NCI-H510A treated with DMSO at 0.1 percent for 48 hours (cell line): ENCODE measurements around the gene GID8.
"Not testable (repeated sequence)": the region's sequence is repeated elsewhere in the genome, so short reads cannot be mapped to it uniquely, and the experiment has no call there.

Experiments used
- DNase-seq: peaks from one replicate; lab custom pipeline; 2025; lab: John Stamatoyannopoulos, UW

Gene GID8

DNA sequence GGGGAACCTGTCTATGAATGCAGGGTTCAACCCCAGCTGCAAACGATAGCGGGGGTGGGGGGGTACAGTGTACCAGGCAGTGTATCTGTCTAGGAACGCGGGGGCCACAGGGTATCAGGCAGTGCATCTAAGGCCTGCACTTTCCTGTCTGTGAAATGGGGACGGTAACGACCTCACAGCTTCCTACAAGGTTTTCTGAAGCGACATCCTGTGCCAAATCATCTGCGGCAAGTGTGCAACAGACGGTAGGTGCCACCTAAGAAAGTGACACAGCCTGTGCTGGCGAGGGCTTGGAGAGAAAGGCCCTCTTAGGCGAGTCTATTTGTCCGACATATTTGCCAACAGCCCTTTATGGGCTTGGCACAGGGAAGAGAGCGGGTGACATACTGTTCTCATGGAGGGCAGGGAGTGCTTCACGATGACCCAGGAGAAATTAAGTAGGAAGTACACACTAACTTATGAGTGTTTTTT is 15.5 kb upstream of the GID8 start:
- no peak for DNase-seq

DNA sequence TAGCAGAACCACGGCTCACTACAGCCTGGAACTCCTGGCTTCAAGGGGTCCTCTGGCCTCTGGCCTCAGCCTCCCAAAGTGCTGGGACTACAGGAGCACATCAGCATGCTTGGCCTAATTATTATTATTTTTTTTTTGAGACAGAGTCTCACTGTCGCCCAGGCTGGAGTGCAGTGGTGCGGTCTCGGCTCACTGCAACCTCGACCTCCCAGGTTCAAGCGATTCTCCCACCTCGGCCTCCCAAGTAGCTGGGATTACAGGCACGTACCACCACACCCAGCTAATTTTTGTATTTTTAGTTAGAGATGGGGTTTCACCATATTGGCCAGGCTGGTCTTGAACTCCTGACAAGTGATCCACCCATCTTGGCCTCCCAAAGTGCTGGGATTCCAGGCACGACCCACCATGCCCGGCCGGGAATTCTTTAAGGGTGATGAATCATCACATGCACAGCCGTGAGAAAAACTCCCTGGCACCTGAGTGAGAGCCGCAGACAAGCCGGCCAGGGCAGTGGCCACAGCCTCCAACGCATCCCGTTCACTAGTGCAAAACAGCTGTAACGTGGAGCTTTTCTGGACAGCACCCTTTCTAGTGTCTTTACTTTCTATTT is 14.8 kb upstream of the GID8 start:
- not testable (repeated sequence) for DNase-seq

DNA sequence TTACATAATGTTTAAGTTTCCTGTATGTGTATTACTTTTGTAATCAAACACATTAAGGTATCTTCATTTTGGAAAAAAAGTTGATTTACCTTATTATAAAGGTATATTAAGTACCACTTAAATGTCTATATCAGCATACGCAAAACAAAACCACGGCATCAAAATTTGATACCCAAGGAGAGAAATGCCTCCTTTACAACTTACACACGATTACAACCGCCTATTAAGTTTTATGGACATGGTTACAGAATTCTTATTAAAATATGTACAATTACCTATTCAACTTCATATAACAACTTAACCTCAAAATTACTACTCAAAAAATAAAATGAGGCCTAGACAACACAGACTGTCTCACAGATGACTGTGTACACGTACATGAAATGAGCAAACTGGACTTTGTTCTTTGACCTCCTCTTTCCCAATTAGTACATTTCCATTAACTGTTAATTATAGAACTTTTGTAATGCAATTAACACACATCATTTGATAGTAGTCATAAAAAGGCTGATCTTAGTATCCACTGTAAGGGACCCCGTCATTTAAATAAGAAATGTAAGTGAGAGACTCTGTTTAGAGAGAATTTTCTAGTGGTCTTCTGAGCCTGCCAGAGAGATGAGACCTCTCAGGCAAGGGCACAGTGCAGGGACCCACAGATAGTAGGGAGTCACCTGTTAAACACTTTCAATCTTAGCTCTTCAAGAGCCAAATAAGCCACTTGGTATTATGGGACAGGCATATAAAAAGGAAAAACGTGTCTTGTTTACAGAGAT is 14.1 kb upstream of the GID8 start:
- DNase-seq, result no peak

DNA sequence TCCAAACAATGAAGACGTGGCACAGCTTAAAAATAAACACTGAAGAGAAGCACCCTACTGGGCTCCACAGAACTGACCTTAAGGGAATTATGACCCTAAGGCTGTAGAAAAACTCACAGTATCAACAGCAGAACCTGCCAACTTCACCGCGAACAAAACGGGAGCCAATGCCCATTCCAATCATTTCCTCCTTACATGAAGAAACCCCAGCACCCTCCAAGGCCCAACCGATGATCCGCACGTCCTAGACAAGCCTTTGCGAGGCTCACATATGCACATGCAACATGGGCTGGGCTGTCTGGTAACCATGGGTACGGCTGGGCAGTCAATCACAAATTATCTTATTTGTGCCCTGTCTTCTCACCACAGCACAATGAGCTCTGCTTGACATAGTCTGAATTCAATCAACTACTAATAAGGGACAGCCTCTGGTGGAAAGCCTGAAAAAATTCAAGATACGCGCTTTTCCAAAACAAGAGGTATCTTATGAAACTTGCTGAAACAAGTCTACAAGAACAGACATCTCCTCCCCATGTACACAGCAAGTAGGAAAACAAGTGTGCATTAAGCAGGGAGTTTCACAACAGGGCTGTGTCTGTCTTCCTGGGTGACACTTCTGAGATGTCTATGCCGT is 13.4 kb upstream of the GID8 start:
- no peak for DNase-seq

DNA sequence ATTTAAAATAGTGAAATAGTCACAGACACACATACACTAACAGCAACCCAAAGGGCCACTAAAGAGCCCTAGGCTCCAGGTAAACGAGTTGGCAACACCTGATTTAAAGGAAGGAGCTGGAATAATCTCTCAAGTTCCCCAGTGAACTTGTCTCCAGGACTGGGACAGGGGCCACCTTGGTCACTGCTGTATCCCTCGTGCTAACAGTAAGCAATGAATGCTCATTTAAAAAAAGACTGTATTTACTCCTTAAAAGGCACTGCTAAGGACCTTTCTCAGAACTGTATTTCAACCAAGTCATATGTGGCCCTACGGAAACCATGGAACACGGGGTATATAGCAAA is 12.9 kb upstream of the GID8 start:
- no peak for DNase-seq

DNA sequence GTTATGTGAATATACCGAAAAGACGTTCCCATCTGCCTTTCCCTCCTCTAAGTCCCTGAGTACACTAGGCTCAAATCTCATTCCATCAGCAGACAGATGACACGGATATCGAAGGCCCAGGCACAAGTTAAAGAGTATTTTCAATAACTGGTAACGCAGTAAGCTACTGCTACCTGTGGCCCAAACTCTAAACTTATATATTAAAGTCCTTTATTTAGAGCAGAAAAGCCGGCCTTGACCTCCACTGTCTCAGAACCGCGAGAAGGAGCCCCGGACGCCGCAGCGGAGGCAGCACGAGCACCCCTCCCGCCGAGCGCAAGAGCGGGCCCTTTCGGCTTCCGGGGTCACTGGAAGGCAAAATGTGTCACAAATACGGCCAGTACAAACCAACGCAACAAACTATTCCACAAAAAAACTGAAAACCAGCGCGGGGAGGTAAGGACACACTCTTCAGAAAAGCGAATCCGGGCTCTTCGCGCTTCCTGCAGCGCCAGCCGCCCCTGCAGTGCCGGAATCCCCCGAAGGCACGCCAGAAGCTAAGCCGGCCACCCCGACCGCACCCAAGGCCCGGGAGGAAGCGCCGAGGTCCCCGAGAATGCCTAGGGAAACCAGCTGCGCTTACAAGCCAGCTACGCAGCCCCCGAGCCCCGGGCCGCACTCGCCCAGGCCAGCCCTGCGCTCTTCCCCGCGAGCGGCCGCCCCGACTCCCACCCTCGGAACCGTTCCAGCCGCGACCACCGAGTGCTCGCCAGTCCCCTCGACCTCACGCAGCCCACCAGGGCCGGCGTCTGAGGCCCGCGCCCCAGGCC is 12.3 kb upstream of the GID8 start:
- peak; percentile 32 for DNase-seq

DNA sequence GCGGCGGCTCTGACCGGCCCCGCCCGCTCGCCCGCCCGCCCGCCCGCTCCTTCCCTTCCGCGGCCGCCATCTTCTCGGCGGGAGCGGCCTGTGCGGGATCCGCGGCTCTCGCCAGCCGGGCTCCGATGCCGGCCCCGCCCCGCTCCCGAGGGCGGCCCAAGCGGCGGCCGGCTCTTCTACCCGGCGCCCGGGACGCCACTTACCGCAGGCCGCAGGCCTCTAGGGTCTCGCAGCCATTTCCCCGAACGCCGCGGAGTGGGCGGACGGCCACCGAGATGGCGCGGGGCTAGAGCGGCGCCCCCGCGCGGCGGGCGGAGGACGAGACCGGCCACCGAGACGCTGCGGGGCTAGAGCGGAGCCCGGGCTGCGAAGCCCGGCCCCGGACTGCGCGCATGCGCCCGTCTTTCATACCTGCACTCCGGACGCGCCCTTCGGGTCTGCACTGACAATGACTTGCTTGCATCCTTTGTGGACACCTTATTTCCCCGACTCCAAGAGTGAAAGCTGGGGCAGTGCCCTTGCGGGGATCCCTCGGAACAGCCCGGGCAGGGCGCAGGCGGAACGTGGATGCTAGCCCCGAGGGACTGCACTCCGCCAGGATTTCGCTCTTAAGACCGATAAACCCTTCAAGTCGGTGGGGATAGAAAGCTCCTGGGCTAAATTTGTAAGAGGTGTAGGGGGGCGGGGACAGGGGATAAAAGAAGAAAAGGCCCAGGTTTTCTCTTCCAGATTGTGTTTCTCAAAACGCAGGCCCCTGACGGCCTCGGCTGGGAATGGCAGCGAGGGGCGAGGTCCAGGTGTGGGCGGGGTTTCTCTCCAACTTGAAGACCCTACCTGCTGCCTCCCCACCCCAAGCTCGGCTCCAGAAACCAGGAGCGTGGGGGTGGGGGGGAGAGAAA is 11.5 kb upstream of the GID8 start, which contains the start of gene DIDO1:
Gene DIDO1 (minus strand): TSS at position 277 of the 899 bp plus-strand sequence.
- peak; percentile 87 for DNase-seq

DNA sequence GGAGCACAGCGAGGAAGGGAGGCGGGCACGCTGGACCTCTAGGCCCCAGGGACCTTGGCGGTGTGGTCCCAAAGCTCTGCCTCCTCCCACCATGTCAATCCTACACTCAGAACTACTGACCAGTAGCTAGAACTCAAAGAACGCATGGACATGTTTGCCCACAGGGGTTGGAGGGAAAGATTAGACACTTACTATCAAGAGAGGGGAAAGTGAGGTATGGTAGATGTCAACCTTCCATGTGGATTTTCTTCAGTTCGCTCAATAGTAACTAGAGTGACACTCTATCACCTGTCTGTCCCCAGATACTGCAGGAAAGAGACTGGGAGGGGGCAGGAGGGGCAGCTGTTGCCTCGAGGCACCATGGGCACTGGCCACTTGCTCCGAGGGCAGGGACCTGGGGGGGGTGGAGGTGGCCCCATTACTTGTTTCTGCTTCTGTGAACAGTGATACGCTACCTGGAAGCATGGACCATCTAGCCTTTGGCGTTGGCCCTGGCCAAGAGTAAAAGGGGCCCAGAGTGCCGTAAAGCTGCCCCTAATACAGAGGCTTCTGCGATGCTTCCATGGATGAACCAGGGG is 10.7 kb upstream of the GID8 start:
- DNase-seq, result no peak

DNA sequence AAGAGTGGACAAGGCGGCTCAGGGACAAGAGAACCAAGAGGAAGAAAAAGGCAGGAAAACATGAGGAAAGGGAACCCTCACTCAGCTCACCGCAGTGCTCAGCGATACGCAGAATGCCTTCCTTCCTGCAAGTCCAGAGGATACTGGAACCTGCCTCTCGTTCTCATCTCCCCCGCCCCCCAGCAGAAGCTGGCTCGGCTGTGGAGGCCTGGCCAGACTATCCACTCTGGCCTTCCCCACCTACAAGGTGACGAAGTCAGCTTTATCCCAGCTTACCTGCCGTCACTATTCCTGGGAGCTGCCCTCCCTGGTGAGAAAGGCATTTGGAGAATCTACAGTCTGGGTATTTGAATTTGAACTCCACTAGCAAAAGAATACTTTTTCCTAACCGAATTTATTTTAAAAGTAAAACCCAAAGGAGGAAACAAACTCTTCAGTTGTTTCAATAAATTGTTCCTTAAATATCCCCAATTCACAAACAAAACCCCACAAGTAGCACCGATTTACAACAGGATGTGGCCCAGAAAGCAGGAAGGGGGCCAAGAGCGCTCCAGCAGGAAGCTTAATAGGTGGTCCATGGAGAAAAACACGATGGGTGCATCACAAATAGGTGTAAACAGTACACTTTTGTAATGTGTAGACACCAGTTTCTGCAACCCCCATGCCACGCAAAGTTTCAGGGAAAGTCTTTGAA is 9.6 kb upstream of the GID8 start:
- DNase-seq, result no peak

DNA sequence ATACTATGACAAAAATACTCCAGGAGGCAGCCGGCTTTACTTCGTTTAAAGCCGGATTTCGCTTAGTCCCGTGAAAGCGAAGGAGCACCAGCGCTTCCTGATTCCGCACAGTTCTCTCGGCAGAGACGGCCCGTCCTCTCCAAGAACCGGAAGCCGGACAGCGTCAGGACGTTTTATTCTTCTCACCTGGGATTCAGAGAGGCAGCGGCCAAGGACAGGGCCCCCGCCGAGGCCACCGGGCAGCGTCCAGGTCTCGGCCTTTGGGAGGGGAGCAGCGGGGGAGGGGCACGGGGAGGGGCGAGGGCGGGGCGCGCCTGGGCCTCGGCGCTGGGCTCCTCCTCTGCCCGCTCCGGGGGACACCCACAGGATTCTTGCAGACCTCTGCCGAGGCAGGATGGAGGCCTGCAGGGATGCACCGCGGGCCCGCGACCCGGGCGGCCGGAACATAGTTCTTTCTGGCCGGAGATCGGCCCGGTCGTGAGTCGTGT is 8.9 kb upstream of the GID8 start:
- no peak for DNase-seq

DNA sequence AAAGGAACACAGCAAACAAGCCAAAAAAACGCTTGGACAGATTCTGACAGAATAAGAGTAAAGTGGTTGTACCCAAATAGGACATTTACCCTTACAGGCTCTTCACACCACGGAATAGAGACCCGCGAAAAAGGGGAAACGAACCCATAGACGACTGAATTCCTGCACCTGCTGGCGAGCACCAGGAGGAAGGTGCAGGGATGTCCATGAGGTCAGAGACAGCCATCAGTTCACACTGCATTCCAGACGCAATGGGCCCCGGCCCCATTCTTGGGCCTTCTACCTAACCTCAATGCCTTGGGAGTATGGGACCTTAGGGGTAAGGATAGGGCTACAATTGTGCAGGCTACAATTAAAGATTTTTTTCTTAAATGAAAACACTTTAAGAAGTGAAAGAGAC is 6.5 kb upstream of the GID8 start:
- DNase-seq, result no peak

DNA sequence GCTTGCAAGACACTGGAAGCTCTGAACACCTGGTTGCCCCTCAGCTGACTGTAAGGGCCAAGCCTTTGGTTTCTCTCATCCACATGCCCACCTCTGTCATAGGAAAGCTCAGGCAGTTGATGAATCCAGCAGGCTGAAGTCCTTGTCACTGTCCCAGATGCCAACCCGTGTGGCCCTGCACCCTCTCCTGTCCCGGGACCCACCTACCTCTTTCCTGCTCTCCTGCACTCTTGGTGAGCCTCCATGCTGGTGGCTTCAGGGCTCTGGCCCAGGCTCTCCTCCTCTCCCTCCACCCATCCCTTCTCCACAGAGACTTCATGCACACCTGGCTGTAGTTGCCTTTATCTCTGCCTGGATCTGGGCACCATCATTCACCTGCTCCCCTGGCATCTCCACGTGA is 4.0 kb upstream of the GID8 start:
- no peak for DNase-seq

DNA sequence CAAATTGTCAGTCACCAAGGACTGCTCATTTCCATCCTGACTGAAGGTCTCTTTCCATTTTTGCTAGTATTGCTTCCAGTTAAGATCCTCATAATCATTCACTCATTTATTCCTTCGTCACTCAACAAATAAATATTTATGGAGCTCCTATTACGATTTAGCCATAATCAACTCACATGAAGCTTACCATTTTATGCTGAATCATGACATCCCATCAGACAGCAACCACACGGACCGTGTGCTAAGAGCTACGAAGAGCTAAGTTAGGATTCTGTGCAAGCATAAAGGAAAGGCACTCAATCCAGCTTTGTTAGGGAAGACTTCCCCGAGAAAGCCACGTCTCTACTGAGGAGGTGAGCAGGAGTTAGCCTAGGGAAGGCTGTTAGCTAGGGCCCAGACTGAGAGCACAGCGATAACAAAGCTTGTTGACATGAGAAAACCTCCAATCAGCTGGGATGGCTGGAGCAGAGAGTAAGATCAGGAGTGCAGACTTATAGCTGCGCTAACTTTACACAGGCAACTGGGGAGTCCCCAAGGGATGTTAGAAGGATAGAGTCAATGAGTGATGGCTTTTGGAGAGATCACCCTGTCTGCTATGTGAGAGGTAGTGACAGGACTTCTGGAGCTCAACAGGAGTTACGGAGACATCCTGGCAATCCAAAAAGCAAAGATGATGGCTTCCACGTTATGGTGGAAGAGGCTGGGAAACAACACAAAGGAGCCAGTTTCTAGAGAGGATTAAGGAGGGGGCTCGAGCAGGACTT is 2.6 kb upstream of the GID8 start:
- no peak for DNase-seq

DNA sequence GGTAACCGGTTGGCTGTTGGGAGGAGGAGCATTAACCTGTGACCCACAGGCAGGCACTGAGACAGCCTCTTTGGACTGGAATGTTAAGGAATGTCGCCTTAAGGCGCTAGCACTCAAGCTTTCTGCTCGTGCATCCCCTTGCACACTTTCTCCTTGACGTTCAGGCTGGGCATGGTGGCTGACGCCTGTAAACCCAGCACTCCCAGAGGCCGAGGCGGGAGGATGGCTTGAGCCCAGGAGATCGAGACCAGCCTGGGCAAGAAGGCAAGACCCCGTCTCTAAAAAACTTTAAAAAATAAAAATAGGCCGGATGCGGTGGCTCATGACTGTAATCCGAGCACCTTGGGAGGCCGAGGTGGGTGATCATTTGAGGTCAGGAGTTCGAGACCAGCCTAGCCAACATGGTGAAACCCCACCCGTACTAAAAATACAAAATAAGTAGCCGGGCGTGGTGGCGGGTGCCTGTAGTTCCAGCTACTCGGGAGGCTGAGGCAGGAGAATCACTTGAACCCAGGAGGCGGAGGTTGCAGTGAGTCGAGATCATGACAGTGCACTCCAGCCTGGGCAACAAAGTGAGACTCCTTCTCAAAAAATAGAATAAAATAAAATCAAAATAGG is 1.9 kb upstream of the GID8 start:
- no peak for DNase-seq

DNA sequence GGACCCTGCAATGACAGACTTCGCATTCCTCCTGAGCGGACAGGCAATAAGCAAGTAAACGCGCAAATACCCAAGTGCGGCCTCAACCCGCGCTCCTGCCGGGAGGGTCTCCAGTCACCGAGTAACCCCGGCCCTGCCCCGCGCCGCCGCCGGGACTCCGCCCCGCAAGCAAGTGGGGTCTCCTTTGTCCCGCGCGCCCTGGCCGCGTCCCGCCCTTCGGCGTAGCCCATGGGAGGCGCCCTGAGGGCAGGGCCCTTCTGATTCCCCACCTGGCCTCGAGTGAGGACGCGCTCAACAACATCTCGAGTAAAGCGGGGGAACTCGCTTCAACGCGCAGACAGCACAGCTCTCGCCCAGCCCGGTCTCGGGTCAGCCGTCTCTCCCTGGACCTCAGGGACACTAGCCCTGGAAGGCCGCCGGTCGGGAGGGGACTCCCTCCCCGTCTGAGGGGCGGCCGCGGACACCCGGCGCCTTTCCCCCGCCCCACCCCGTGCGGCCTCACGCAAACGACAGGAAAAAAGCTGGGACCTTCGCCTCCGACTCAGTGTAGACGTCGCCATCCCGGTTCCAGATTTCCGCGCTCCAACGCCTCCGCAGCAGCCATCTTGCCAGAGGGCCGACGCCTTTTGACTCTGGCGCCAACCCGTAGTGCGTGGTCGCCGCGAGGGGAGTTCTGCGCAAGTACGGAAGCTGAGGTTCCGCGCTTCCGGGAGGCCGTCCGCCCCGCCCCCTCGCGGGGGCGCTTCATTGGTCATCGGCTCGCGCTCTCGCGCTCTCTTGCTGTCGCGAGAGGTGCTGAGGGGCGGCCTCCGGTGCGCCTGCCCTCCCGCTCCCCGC is 461 bp upstream of the GID8 start:
- DNase-seq, result peak; percentile 85

DNA sequence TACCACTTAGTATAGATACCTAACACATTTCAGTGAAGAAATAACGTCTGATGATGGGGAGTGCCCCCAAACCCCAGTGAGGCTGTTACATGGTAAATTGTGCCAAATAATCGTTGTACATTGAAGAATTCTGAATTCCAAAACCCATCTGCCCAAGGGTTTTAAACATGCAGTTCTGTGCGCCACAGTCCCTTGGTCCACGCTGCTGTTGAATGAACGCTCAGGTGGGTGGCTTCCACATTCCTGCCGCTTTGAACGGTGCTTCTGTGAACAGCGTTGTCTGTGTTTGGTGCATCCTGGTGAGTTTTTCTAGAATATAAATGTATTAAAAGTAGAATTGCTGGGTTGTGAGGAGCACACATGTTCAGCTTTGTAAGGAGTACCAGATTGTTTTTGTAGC is 2.9 kb downstream of the GID8 start:
- DNase-seq, result no peak

DNA sequence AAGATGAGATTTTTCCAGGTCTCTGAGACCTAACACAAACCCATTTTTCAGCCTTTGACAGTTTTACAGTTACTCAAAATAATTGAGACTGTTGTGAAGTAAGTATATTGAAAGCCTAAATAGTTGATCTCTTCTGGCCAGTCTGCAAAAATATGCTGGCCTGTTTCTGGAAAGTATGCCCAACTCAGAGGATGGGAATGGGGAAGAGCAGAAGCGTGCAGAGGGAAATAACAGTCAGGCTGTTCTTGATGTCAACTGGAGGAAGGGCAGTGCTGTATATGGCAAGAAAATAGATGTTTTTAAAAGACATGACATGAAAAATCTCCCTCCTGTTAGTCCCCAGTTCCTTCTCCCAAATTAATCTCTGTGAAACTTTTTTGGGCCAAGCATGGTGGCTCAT is 3.8 kb downstream of the GID8 start:
- no peak for DNase-seq

DNA sequence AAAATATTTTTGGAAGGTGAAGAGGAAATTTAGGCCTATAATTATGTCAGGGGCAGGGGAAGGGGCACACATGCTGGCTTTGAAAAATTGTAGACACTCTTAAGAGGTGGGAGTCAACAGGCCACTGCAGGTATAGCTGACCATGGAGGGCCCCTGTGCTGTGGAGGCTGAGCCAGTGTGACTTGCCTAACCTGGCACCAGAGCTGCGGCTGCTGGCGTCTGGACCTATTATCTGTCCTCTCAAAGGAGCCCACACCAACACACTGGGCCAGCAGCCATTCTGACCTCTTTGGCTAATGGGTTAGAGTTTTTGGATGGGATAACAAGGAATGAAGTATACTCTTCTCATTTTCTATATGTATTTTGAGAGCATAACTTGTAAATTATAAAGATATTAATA is 4.5 kb downstream of the GID8 start:
- DNase-seq, result no peak
